KMS-11 (cell line): Measurements from ENCODE around the gene CNTN1.

ENCODE experiments used
- H2AFZ ChIP-seq: fragments of 200-600 bp; sonication (generic); 2 replicates; pipeline ENCODE4 v1.6.1; 2016; ENCODE audit warnings: antibody characterized with exemption, mixed run types, low read depth
- H3K27ac ChIP-seq: fragments of 200-600 bp; sonication (generic); 2 replicates; pipeline ENCODE4 v1.6.1; 2016; ENCODE audit warnings: mild to moderate bottlenecking, mixed run types
- H3K27me3 ChIP-seq: fragments of 200-600 bp; sonication (generic); 2 replicates; pipeline ENCODE4 v1.6.1; 2017; ENCODE audit warnings: mild to moderate bottlenecking, low read depth, mixed run types, moderate library complexity; ENCODE audit not compliant: insufficient read depth
- H3K36me3 ChIP-seq: fragments of 200-600 bp; sonication (generic); 2 replicates; pipeline ENCODE4 v1.6.1; 2017; ENCODE audit warnings: mild to moderate bottlenecking, mixed run types; ENCODE audit not compliant: insufficient read depth
- H3K4me1 ChIP-seq: fragments of 200-600 bp; sonication (generic); 2 replicates; pipeline ENCODE4 v1.6.1; 2016; ENCODE audit warnings: mild to moderate bottlenecking, low read depth, mixed run types; ENCODE audit not compliant: poor library complexity, severe bottlenecking
- H3K4me2 ChIP-seq: fragments of 200-600 bp; sonication (generic); 2 replicates; pipeline ENCODE4 v1.7.0; 2016; ENCODE audit warnings: mild to moderate bottlenecking, mixed run types
- H3K4me3 ChIP-seq: fragments of 200-600 bp; sonication (generic); IDR thresholded peaks from 2 replicates; pipeline ENCODE4 v1.6.1; 2017; ENCODE audit warnings: low read depth, low read length, mixed read lengths; ENCODE audit not compliant: insufficient read depth
- H3K79me2 ChIP-seq: fragments of 200-600 bp; sonication (generic); 2 replicates; pipeline ENCODE4 v1.6.1; 2016; ENCODE audit warnings: low read depth, mixed run types; ENCODE audit not compliant: insufficient read depth
- H3K9ac ChIP-seq: fragments of 200-600 bp; sonication (generic); 2 replicates; pipeline ENCODE4 v1.6.1; 2016; ENCODE audit warnings: mild to moderate bottlenecking, mixed run types
- H4K20me1 ChIP-seq: fragments of 200-600 bp; sonication (generic); 2 replicates; pipeline ENCODE4 v1.6.1; 2016; ENCODE audit warnings: mild to moderate bottlenecking, mixed run types; ENCODE audit not compliant: insufficient read depth
- CTCF ChIP-seq: fragments of 200-600 bp; sonication (generic); conservative IDR thresholded peaks from 2 replicates; pipeline ENCODE4 v1.6.1; 2017; ENCODE audit warnings: low read depth, mild to moderate bottlenecking, antibody characterized with exemption, low read length, moderate library complexity, mixed read lengths

The CNTN1 gene

GRCh38 chr12:41103614-41104013 is 411.4 kb downstream of the CNTN1 start:
- Histone ChIP-seq H3K4me2 (no peak overlapping the region), H3K27me3 (no peaks in the 10 kb centered on the region), H3K9ac (no peak overlapping the region), H3K27ac (no peak overlapping the region), H4K20me1 (no peaks in the 10 kb centered on the region), H3K36me3 (no peaks in the 10 kb centered on the region), H3K4me1 (no peaks in the 10 kb centered on the region), H2AFZ (no peak overlapping the region), H3K4me3 (no peak overlapping the region), H3K79me2 (no peaks in the 10 kb centered on the region)
- TF ChIP-seq CTCF: no peak

GRCh38 chr12:41106315-41106714 is 414.1 kb downstream of the CNTN1 start:
- H3K9ac ChIP-seq: no peak overlapping the region

GRCh38 chr12:41108032-41108431 is 415.8 kb downstream of the CNTN1 start:
- H3K9ac ChIP-seq: no peak overlapping the region

More at GRCh38 chr12:41106315-41106714, 414.1 kb downstream of the CNTN1 start:
- no peak for TF ChIP-seq CTCF
- no peaks in the 10 kb centered on the region for H3K36me3 ChIP-seq
- no peak overlapping the region for H2AFZ ChIP-seq
- H3K4me1 ChIP-seq: no peaks in the 10 kb centered on the region
- H3K27me3 ChIP-seq: no peaks in the 10 kb centered on the region
- H3K79me2 ChIP-seq: no peaks in the 10 kb centered on the region
- no peak overlapping the region for H3K27ac ChIP-seq
- no peak overlapping the region for H3K4me3 ChIP-seq
- no peaks in the 10 kb centered on the region for H4K20me1 ChIP-seq
- no peak overlapping the region for H3K4me2 ChIP-seq

GRCh38 chr12:41112903-41113302 is 420.7 kb downstream of the CNTN1 start:
- H3K27me3 ChIP-seq: no peaks in the 10 kb centered on the region
- no peak overlapping the region for H2AFZ ChIP-seq
- no peak for TF ChIP-seq CTCF

More at GRCh38 chr12:41108032-41108431, 415.8 kb downstream of the CNTN1 start:
- no peak overlapping the region for H3K4me2 ChIP-seq
- H3K4me3 ChIP-seq: no peak overlapping the region
- H3K27ac ChIP-seq: no peak overlapping the region
- H4K20me1 ChIP-seq: no peaks in the 10 kb centered on the region
- no peak overlapping the region for H2AFZ ChIP-seq
- H3K79me2 ChIP-seq: no peaks in the 10 kb centered on the region
- no peaks in the 10 kb centered on the region for H3K27me3 ChIP-seq
- no peak for TF ChIP-seq CTCF
- no peaks in the 10 kb centered on the region for H3K36me3 ChIP-seq
- no peaks in the 10 kb centered on the region for H3K4me1 ChIP-seq

More at GRCh38 chr12:41112903-41113302, 420.7 kb downstream of the CNTN1 start:
- Histone ChIP-seq H3K27ac (no peak overlapping the region), H3K4me1 (no peaks in the 10 kb centered on the region), H4K20me1 (no peaks in the 10 kb centered on the region), H3K79me2 (no peaks in the 10 kb centered on the region), H3K9ac (no peak overlapping the region), H3K4me2 (no peak overlapping the region), H3K36me3 (no peaks in the 10 kb centered on the region), H3K4me3 (no peak overlapping the region)
